Keratinocyte (primary cell): ENCODE data around the gene HLF. TPM values are rescaled to one million over a fixed set of nuclear protein-coding genes. Genes with fewer than 3 reads are reported as not detected.

Source experiments
- DNase-seq: peaks from one replicate; pipeline ENCODE4 v3.0.0-alpha.2; 2011; ENCODE audit warnings: low read depth, missing footprints, low spot score
- FAIRE-seq: peaks from 2 replicates; lab custom pipeline; 2011; peaks lifted over from hg19 to GRCh38; lab: Jason Lieb, UNC
- H2AFZ ChIP-seq: 2 replicates; pipeline ENCODE4 v1.6.0; 2012; ENCODE audit warnings: low read length, control low read depth, inconsistent platforms; ENCODE audit not compliant: control insufficient read depth
- H3K27ac ChIP-seq: 2 replicates; pipeline ENCODE4 v1.5.1; 2011; ENCODE audit warnings: low read length; ENCODE audit not compliant: control insufficient read depth, insufficient read depth
- H3K27me3 ChIP-seq: 3 replicates; pipeline ENCODE4 v1.6.0; 2011; ENCODE audit warnings: low read length; ENCODE audit not compliant: control insufficient read depth, insufficient read depth; ENCODE audit errors: extremely low read depth
- H3K36me3 ChIP-seq, 2 experiments: 2 replicates in 1 of 2; 3 replicates in 1 of 2; pipeline ENCODE4 v1.5.1; 2011; ENCODE audit warnings: low read length in 2 of 2, mild to moderate bottlenecking in 1 of 2; ENCODE audit not compliant: control insufficient read depth in 2 of 2, insufficient read depth in 2 of 2; ENCODE audit errors: extremely low read depth in 1 of 2
- H3K4me1 ChIP-seq: 3 replicates; pipeline ENCODE4 v1.5.1; 2011; ENCODE audit warnings: low read length; ENCODE audit not compliant: control insufficient read depth, insufficient read depth; ENCODE audit errors: extremely low read depth
- H3K4me2 ChIP-seq: 3 replicates; pipeline ENCODE4 v1.6.0; 2011; ENCODE audit warnings: low read depth, low read length; ENCODE audit not compliant: control insufficient read depth, insufficient read depth; ENCODE audit errors: extremely low read depth
- H3K4me3 ChIP-seq, 3 experiments: fragments of 200-600 bp in 1 of 3; sonication (generic) in 1 of 3; 2 replicates in 2 of 3; 3 replicates in 1 of 3; pipeline ENCODE4 v1.5.1; 2011 to 2016; ENCODE audit warnings: low read length in 3 of 3, mild to moderate bottlenecking in 3 of 3, control low read depth in 2 of 3, inconsistent platforms in 1 of 3, low read depth in 1 of 3, mixed read lengths in 1 of 3, mixed run types in 1 of 3, moderate library complexity in 1 of 3; ENCODE audit not compliant: control insufficient read depth in 2 of 3, insufficient read depth in 2 of 3; ENCODE audit errors: extremely low read depth in 1 of 3
- H3K79me2 ChIP-seq: 2 replicates; pipeline ENCODE4 v1.6.0; 2012; ENCODE audit warnings: low read length; ENCODE audit not compliant: control insufficient read depth, insufficient read depth
- H3K9ac ChIP-seq: 3 replicates; pipeline ENCODE4 v1.6.0; 2011; ENCODE audit warnings: low read length; ENCODE audit not compliant: control insufficient read depth, insufficient read depth; ENCODE audit errors: extremely low read depth
- H3K9me1 ChIP-seq: 3 replicates; pipeline ENCODE4 v1.6.0; 2011; ENCODE audit warnings: low read length; ENCODE audit not compliant: control insufficient read depth, insufficient read depth; ENCODE audit errors: extremely low read depth
- H3K9me3 ChIP-seq: 2 replicates; pipeline ENCODE4 v1.5.1; 2012; ENCODE audit warnings: low read depth, low read length; ENCODE audit not compliant: control insufficient read depth
- H4K20me1 ChIP-seq: 3 replicates; pipeline ENCODE4 v1.6.0; 2011; ENCODE audit warnings: low read length; ENCODE audit not compliant: control insufficient read depth, insufficient read depth; ENCODE audit errors: extremely low read depth
- CTCF ChIP-seq, 3 experiments: IDR thresholded peaks in 1 of 3; conservative IDR thresholded peaks in 1 of 3; optimal IDR thresholded peaks in 1 of 3; 2 replicates in 2 of 3; 3 replicates in 1 of 3; pipeline versions ENCODE3 to v1.5.1; 2011; ENCODE audit warnings: low read length in 3 of 3, mild to moderate bottlenecking in 3 of 3, moderate library complexity in 2 of 3, control low read depth in 1 of 3, inconsistent platforms in 1 of 3; ENCODE audit not compliant: insufficient read depth in 2 of 3; ENCODE audit errors: extremely low read depth in 1 of 3
- EZH2 ChIP-seq: IDR thresholded peaks from one replicate; pipeline ENCODE4 v1.6.1; 2012; ENCODE audit warnings: inconsistent platforms, mild to moderate bottlenecking, low read length, moderate library complexity
- dilution Hi-C: fragments of 300-500 bp; cut with MboI; formaldehyde crosslinking; loops from one replicate; pipeline ENCODE4 v1.7.0; 2020; ENCODE audit warnings: low sequenced_read_pairs; ENCODE audit not compliant: extremely low pct_ligation_motif_present
- polyA plus RNA-seq, 5 experiments: library from polyadenylated mRNA; depleted of rRNA in 3 of 5; stranded (reverse) in 3 of 5; stranded (forward) in 1 of 5; unstranded in 1 of 5; fragments of >200 nt; gene quantifications; 1 replicate in 1 of 5; 2 replicates in 3 of 5; 3 replicates in 1 of 5; pipeline versions ENCODE4 v1.2.1 to v1.2.3, GENCODE V29; 2011 to 2012; ENCODE audit warnings: missing spikeins in 2 of 5, low read depth in 1 of 5, low replicate concordance in 1 of 5

The HLF gene
- polyA plus RNA-seq, 1 donor (not counting 4 experiments of a cell fraction or from before 2014, with no cell fraction given): 0.21 TPM

GRCh38 chr17:55323518-55324295, 58.9 kb downstream of the HLF start:
- no peak overlapping the region for H3K4me2 ChIP-seq
- FAIRE-seq (no peak), DNase-seq (no peak)
- no peak overlapping the region for H2AFZ ChIP-seq
- no peak overlapping the region for H3K27ac ChIP-seq
- H4K20me1 ChIP-seq: no peaks in the 10 kb centered on the region
- no peak overlapping the region for H3K4me3 ChIP-seq
- no peaks in the 10 kb centered on the region for H3K9me1 ChIP-seq
- no peak overlapping the region for H3K9ac ChIP-seq
- dilution Hi-C loops: no loop called here
- no peaks in the 10 kb centered on the region for H3K79me2 ChIP-seq
- H3K4me1 ChIP-seq: peaks cover 30% of the 10 kb centered on the region
- no peaks in the 10 kb centered on the region for H3K27me3 ChIP-seq
- TF ChIP-seq CTCF (optimal IDR thresholded peaks at IDR 0.05 in 1 of 3, IDR thresholded peaks at IDR 0.05 in 1 of 3, conservative IDR thresholded peaks at IDR 0.05 in 1 of 3; ENCODE audit: extremely low read depth in 1 of 3, insufficient read depth in 2 of 3, low read length in 3 of 3) (no peak), EZH2 (no peak)
- H3K36me3 ChIP-seq: no peaks in the 10 kb centered on the region
- no peaks in the 10 kb centered on the region for H3K9me3 ChIP-seq

GRCh38 chr17:55324296-55324978, 59.7 kb downstream of the HLF start:
- H3K4me2 ChIP-seq: no peak overlapping the region
- H4K20me1 ChIP-seq: no peaks in the 10 kb centered on the region
- no peaks in the 10 kb centered on the region for H3K27me3 ChIP-seq
- no peak overlapping the region for H3K9ac ChIP-seq
- FAIRE-seq (no peak), DNase-seq (no peak)
- H2AFZ ChIP-seq: no peak overlapping the region
- no peaks in the 10 kb centered on the region for H3K9me1 ChIP-seq
- no peaks in the 10 kb centered on the region for H3K79me2 ChIP-seq
- H3K4me1 ChIP-seq: peaks cover 24% of the 10 kb centered on the region
- H3K36me3 ChIP-seq: no peaks in the 10 kb centered on the region
- dilution Hi-C loops: no loop called here
- H3K9me3 ChIP-seq: no peaks in the 10 kb centered on the region
- H3K27ac ChIP-seq: no peak overlapping the region
- no peak overlapping the region for H3K4me3 ChIP-seq
- TF ChIP-seq EZH2 (no peak), CTCF (optimal IDR thresholded peaks at IDR 0.05 in 1 of 3, IDR thresholded peaks at IDR 0.05 in 1 of 3, conservative IDR thresholded peaks at IDR 0.05 in 1 of 3; ENCODE audit: extremely low read depth in 1 of 3, insufficient read depth in 2 of 3, low read length in 3 of 3) (peak in 1 of 3 experiments; percentile 20)
